ENCODE data around the gene ZNF117.

DNA sequence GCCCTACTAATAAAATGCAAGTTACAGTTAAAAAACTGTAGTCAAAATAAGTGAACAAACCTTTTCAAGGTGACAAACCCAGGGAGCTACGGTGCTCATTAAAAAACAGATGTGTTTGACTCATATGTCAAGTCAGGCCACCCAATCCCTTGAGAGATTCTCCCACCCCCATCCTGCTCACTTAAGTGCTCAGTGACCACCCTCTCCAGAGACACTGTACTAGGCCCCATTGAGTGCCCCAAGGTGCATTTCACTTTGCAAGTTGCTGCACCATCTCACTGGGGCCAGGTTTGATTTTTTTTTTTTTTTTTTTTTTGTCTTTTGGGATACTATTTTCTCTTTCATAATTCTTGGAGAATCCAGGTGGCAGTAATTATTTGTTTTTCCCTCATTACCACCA is 13.7 kb upstream of the ZNF117 start:
- TF ChIP-seq TFAM (CRISPR knock-in tag; conservative IDR thresholded peaks at IDR 0.05): no peak
- TF ChIP-seq, protein P1, sequence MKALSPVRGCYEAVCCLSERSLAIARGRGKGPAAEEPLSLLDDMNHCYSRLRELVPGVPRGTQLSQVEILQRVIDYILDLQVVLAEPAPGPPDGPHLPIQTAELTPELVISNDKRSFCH (CRISPR knock-in tag; IDR thresholded peaks at IDR 0.05): no peak
- TF ChIP-seq, protein P1 (tag; IDR thresholded peaks at IDR 0.05): no peak
- TF ChIP-seq RBFOX2 (IDR thresholded peaks at IDR 0.05; ENCODE audit: low read depth, low read length): no peak; the same call in 1 of the 2 replicates
- TF ChIP-seq, protein P2, sequence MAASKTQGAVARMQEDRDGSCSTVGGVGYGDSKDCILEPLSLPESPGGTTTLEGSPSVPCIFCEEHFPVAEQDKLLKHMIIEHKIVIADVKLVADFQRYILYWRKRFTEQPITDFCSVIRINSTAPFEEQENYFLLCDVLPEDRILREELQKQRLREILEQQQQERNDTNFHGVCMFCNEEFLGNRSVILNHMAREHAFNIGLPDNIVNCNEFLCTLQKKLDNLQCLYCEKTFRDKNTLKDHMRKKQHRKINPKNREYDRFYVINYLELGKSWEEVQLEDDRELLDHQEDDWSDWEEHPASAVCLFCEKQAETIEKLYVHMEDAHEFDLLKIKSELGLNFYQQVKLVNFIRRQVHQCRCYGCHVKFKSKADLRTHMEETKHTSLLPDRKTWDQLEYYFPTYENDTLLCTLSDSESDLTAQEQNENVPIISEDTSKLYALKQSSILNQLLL (CRISPR knock-in tag; IDR thresholded peaks at IDR 0.05; ENCODE audit: borderline replicate concordance): no peak

Measured in K562 (cell line).